ENCODE measurements around the gene SPATC1L.
"Not testable (repeated sequence)": the region's sequence is repeated elsewhere in the genome, so short reads cannot be mapped to it uniquely, and the experiment has no call there.

The SPATC1L gene

DNA sequence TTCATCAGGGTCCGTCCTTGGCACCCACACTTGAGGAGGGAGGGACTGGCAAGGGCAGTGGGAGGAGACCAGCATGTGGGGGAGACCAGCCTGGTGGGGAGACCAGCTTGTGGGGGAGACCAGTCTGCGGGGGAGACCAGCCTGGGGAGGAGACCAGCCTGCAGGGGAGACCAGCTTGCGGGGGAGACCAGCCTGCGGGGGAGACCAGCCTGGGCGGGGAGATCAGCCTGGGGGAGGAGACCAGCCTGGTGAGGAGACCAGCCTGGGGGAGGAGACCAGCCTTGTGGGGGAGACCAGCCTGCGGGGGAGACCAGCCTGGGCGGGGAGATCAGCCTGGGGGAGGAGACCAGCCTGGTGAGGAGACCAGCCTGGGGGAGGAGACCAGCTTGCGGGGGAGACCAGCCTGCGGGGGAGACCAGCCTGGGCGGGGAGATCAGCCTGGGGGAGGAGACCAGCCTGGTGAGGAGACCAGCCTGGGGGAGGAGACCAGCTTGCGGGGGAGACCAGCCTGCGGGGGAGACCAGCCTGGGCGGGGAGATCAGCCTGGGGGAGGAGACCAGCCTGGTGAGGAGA is 836 bp downstream of the SPATC1L start:
- not testable (repeated sequence) for DNase-seq (ENCODE audit: low read depth)

DNA sequence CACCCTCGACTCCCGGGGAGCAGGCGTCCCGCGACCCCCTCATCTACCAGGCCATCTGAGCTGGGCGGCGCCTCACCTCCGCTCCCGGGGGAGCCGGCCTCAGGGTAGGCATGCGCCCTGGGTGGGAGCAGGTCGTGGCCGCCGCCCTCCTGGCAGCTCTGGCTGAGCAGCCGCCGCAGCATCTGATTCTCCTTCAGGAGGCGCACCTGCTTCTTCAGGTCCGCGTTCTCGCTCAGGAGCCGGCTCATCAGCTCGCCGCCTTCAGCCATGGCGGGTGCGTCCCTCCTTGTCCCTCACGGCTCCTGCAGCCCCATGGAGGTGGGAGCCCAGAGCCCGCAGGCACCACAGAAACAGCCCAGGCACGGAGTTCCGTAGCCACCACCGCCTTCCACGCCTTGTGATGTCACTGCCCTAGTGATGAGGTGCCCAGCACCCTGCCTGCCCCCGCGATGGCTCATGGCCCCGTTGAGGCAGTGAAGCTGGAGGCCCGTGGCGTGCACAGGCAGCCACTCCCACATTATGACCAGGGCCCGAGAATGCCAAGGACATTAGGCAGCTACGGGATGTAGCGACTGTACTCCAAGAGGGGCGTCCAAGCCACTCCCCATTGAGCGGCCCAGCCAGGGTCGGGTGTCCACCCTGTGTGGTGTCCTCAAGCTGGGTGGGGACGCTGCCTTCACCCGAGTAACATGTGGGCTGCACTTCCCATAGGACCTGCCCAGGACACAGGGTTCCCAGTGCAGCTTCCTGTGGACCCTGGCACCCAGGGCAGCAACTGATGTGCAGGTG is 1.5 kb downstream of the SPATC1L start:
- DNase-seq (ENCODE audit: low read depth): no peak

DNA sequence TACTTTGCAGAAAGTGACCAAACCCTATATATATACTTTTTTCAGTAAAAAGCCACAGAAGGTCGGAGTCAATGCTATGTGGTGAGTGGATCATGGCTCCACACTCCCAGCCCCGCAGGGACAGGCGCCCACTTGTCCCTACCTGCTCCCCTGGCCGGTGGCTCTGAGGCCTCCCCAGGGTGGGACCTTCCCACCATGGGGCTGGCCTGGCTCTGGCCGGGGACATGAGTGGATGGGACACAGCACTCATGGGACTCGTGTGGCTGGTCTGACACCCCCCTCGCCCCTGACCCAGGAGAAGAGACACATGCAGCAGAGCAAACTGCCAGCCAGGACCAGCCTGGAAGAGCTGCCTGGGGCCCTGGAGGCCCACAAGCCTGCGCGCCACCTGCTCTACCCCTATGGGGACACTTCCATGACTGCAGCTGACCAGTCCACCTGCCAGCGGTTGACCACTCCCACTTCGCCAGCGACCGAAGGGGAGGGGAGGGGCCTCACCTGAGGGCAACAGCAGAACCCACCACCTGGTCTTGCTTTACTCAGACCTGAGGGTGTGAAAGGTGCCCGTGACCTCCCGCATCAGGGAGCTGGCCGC is 2.2 kb downstream of the SPATC1L start:
- no peak for DNase-seq (ENCODE audit: low read depth)

DNA sequence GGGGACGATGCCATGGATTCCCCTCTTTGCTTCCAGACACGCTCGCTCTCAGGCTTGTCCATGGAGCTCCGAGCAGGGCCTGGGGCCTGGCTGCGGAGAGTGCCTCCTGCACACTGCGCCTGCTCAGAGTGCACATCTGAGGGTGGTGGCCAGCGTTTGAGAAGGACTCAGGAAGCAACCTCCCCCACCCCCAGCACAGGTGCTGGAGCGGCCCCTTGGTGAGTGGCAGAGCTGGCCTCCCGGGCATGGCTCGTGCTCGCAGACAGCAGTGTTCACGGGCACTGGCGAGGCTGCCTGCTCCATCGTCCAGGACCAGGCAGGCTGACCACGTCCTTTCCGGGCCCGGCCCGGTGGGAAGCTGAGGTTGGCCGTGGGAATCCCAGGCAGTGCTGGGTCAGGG is 2.8 kb downstream of the SPATC1L start:
- DNase-seq (ENCODE audit: low read depth): no peak

DNA sequence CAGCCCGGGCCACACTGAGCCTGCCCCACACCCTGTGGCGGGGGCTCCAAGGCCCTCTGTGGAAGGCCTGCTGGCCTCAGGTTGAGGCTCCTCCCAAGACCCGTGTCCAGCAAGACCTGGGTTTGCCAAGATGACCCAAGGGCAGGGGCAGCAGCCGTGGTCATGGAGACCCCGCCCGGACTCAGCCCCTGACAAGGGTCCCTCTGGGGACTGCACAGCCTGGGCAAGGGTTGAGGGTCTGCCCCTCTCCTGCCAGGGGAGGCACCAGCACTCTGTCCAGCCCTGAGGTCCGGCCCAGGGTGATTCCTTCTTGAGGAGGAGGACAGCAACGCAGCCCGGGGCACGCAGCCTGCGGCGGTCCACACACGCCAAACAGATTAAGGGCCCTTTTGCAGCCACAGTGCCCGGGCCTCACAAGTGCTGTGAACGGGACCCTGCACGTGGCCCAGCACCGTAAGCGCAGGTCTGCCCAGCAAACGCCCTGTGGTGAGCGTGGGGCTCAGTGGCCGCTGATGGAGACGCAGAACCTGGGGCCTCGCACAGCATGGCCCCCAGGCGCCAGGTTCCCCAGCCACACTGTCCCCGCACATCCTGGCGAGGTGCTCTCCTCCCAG is 3.4 kb downstream of the SPATC1L start:
- DNase-seq (ENCODE audit: low read depth): no peak

DNA sequence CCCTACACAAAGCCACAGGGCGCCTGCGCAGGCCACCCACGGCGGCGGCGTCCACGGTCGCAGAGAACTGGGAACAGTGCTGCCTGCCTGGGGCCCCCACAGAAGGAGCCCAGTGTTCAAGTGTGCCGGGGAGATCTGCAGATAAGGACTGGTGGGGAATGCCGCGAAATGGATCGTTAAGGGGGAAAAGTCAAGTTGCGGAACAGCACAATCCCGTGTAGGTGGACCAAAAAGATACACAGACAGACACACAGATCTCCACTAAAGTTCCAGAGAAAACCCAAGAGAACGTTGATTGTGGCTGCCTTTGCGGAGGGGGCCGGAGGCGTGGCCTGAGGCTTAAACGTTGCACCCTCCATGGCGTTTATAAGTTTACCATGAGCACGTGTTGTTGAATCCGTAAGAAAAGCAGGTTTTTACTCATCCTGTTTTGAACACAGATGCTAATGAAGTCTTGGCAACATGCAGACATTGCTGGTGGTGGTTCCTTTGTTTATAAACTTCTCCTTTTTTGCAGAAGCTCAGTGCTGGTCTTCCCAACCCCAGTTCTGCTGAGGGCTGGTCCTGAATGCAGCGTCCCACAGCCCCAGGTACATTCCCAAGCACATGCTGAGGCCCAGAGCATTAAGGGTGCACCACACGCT is 4.1 kb downstream of the SPATC1L start:
- no peak for DNase-seq (ENCODE audit: low read depth)

DNA sequence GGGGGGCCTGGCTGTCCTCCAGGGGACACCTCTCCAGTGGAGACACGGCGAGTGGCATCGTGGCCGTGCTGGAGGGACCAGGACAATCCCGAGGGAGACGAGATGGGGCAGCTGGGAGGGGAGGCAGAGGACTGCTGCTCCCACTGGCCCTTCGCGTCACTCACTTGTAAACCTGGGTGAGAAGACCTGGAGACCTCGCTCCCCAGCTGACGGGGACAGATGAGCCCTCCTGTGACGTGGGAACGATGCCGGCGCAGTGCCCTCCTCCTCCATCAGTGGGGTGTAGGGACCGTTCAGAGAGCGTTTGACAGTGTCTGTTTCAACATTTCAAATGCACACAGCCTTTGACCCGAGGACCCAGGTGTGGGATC is 4.6 kb downstream of the SPATC1L start:
- no peak for DNase-seq (ENCODE audit: low read depth)

DNA sequence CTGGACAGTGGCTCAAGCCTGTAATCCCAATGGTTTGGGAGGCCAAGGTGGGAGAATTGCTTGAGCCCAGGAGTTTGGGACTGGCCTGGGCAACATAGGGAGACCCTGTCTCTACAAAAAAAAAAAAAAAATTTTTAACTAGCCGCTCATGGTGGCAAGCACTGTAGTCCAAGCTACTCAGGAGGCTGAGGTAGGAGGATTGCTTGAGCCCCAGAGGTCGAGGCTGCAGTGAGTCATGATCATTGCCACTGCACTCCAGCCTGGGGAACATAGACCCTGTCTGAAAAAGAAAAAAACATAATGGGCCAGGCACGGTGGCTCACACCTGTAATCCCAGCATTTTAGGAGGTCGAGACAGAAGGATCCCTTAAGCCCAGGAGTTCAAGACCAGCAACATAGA is 5.3 kb downstream of the SPATC1L start:
- no peak for DNase-seq (ENCODE audit: low read depth)

DNA sequence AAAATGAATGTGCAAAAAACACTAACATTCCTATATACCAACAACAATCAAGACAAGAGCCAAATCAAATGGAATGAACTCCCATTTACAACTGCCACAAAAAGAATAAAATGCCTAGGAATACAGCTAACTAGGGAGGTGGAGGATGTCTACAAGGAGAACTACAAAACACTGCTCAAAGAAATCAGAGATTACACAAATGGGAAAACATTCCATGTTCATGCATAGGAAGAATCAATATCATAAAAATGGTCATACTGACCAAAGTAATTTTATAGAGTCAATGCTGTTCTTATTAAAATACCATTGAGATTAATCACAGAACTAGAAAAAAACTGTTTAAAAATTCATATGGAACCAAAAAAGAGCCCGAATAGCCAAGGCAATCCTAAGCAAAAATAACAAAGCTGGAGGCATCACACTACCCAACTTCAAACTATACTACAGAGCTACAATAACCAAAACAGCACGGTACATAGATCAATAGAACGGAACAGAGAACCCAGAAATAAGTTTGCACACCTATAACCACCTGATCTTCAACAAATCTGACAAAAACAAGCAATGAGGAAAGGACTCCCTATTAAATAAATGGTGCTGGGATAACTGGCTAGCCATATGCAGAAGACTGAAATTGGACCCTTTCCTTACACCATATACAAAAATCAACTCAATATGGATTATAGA is 7.7 kb downstream of the SPATC1L start:
- DNase-seq (ENCODE audit: low read depth): not testable (repeated sequence)

DNA sequence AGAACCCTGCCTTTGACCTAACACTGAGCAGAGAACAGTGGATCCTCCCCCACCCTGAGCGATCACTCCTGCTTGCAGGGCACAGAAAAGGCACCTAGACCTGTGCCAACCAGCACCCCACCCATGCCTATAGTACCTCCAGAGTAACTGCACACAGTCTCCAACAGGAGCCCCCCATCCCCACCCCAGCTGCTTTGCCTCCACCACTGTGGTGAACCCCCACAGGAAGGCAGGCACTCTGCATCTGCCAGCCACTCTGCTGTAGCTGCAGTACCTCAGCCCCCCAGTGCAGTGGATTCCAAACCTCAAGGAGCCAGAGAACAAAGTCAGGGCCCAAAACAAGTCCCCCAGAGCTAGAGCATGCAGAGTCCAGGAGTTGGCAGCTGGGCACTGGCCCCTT is 10.7 kb downstream of the SPATC1L start:
- no peak for DNase-seq (ENCODE audit: low read depth)

DNA sequence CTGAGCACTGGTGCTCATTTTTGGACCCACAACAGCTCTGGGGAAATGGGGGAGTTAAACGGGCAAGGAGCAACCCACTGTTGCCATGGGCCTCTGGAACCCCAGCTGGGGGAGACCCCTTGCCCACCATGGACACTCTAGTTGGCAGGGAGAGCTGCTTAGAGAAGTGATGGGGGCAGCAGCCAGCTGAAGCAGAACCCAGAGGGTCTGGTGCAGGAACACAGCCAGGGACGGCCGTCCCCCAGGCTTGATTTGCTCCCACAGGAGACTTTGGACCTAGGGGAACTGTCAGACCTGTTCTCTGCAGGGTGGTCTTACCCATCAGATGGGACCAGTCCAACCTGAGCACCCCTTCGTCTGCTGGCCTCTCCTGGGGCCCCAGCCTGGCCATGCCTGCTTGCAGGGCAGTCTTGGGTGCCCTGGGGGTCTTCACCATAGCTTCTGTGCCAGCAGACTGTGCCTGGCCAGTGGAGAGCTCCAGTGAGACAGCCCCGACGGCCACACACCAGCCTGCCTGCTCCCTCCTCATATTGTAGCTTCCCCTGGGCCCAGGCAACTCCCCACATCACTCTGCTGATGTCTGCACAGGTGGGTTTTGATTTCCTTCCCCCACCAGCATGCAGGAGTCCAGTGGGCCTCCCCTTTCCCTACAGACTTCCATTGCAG is 11.3 kb downstream of the SPATC1L start:
- DNase-seq (ENCODE audit: low read depth): no peak

DNA sequence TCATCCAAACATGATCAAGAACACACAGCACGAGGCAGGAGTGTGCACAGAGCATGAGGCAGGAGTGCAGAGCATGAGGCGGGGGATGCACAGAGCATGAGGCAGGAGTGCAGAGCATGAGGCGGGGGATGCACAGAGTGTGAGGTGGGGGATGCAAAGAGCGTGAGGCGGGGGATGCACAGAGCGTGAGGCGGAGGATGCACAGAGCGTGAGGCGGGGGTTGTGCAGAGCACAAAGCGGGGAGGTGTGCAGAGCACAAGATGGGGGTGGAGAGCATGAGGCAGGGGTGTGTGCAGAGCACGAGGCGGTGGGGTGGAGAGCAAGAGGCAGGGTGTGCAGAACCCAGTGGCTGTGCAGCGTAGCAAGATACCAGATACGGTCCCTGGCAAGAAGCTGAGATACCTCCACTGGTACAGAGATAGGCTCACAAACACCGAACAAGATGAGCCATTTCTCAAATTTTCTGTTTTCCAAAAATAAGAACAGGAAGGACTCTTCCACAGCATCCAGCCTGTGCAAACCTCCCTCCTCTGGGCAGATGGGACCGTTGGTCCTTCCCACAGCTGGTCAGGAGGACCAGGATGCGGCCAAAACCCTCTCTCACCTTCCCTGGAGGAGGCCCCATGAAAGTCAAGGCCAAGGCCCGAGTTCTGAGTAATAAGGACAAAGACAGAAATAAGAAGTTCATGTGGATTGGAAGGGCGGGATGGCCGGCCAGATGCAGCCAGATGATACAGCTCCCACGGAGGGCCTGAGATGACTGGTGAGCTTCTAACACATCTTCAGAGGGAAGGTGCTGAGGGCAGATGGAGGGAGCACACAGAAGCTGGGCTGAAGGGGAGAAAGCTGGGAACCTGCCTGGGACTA is 12.0 kb downstream of the SPATC1L start:
- DNase-seq (ENCODE audit: low read depth): no peak

DNA sequence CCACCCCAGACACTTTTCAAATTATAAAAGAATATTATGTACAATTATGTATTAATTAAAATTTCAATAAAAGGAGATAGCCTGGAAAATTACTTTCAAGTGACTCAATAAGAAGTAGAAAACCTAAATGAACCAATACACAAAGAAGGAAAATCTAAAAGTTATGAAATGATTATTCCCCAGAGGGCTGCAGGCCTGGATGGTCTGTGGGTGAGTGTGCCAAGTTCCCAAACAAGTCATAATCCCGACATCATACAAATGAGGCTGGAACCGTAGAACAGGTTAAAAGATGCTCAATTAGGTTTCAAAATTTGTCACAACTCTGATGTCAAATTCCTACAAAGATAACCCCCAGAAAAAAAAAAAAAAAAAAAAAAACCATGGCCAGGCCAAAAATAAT is 12.7 kb downstream of the SPATC1L start:
- DNase-seq (ENCODE audit: low read depth): no peak

DNA sequence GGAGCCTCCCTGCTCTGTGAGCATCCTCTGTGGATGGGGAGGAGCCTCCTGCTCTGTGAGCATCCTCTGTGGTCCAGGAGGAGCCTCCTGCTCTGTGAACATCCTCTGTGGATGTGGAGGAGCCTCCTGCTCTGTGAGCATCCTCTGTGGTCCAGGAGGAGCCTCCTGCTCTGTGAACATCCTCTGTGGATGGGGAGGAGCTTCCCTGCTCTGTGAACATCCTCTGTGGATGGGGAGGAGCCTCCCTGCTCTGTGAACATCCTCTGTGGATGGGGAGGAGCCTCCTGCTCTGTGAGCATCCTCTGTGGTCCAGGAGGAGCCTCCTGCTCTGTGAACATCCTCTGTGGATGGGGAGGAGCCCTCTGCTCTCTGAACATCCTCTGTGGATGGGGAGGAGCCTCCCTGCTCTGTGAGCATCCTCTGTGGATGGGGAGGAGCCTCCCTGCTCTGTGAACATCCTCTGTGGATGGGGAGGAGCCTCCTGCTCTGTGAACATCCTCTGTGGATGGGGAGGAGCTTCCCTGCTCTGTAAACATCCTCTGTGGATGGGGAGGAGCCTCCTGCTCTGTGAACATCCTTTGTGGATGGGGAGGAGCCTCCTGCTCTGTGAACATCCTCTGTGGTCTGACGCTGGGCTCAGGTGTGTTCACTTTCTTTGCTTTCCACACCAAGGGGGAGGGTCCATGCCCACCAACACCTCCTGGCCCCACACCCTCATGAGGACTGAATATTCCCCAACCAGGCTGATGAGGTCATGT is 13.6 kb downstream of the SPATC1L start:
- DNase-seq (ENCODE audit: low read depth): not testable (repeated sequence)

DNA sequence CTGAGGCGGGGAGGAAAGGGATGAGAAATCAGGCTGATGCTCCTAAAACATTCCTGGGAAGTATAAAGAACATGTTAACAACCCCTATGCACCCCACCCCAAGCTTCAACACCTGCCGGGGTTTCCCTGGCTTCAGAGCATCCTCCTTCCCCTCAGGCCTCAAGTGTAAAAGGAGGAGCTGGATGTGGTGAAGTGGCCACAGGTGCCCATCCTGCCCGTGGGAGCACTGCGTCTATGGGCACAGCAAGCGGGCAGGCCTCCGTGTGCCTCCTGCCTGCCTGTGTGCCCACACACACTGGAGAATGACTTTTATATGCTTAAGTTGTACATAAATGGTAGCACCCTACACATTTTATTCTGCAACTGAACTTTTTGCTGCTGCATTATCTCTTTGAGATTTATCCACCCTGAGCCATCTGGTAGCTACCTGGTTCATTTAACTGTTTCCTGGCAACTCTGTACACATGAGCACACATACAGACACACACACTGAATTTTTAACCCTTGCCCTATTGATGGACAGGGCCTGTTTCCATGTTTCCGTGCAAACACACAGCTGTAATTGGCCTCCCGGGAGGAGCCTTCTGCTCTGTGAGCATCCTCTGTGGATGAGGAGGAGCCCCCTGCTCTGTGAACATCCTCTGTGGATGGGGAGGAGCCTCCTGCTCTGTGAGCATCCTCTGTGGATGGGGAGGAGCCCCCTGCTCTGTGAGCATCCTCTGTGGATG is 15.4 kb downstream of the SPATC1L start:
- DNase-seq (ENCODE audit: low read depth): no peak

DNA sequence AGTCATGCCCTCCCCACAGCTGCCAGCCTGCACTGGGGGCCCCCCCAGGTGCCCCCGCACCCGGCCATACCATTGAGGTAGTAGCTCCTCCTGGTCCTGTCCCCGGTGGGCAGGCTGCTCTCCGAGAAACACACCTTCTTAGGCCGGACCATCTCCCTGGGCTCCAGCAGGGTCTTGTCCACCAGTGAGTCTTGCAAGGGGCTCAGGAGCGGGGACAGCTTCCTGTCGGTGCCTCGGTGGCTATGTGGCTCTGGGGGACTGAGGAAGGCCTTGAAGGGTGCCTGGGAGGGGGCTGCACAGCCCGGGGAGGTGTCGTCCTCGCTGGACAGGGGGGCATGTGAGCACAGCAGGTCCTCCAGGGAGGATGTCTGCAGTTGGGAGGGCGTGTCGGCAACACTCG is 16.0 kb downstream of the SPATC1L start:
- DNase-seq (ENCODE audit: low read depth): no peak

DNA sequence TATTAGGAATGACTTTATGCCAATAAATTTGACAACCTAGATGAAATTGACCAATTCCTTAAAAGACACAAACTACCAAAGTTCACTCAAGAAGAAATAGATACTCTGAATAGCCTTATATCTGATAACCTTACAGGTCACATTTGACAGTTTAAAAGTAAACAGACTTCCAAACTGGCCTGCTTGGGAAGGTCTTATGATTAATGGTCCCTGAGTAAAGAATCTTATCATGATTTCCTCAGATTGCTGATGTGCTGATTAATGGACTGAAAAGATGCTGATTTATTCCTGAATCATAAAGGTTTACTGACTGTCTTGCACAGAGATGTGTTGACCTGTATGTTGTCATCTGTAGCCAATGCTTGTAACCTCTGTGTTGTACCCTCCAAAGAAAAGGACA is 19.2 kb downstream of the SPATC1L start:
- no peak for DNase-seq (ENCODE audit: low read depth)

DNA sequence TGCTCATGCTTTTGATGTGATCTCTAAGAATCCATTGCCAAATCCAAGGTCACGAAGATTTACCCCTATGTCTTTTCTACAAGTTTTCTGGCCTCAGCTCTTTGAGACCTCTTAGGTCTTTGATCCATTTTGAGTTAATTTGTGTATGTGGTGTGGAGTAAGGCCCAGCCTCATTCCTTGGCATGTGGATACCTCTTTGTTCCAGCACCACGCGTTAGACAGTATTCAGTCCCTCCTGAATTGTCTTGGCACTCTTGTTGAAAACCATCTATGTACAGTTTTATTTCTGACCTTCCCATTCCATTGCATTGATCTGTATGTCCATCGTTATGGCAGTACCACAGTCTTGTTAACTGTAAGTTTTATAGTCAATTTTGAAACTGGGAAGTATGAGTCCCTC is 20.9 kb downstream of the SPATC1L start:
- DNase-seq (ENCODE audit: low read depth): no peak

Data from GM04503 (cell line).